K562 (cell line): ENCODE data around the gene ZNF512B. TPM values are rescaled to one million over a fixed set of nuclear protein-coding genes. Genes with fewer than 3 reads are reported as not detected.
A peak's percentile ranks its signal among the peaks of the same experiment; 100 is the strongest.

Source experiments
- BACH1 ChIP-seq: fragments of 200-800 bp; sonication (Bioruptor generic); IDR thresholded peaks from 2 replicates; pipeline ENCODE4 v1.6.1; 2016; ENCODE audit warnings: missing genetic modification characterization, missing compliant biosample characterization
- C11orf30 ChIP-seq: fragments of 450-650 bp; IDR thresholded peaks from 2 replicates; pipeline ENCODE4 v1.6.1; 2016; ENCODE audit warnings: low read depth, mild to moderate bottlenecking
- CBFB ChIP-seq: sonication (generic); formaldehyde crosslinking; IDR thresholded peaks from 2 replicates; pipeline ENCODE4 v1.4.0; 2020; ENCODE audit warnings: mild to moderate bottlenecking, missing genetic modification reagents
- CBX2 ChIP-seq: fragments of 200-600 bp; sonication (generic); IDR thresholded peaks from one replicate; pipeline ENCODE4 v1.6.1; 2012; ENCODE audit warnings: mild to moderate bottlenecking, low read length, inconsistent platforms; ENCODE audit not compliant: insufficient read depth, poor library complexity, severe bottlenecking
- CHCHD3 ChIP-seq: fragments of 250-450 bp; sonication (Bioruptor Pico); IDR thresholded peaks from 2 replicates; pipeline ENCODE4 v2.1.2; 2022; ENCODE audit warnings: mild to moderate bottlenecking
- GATAD2A ChIP-seq: fragments of 450-650 bp; IDR thresholded peaks from 2 replicates; pipeline ENCODE4 v1.6.1; 2017
- KLF16 ChIP-seq: IDR thresholded peaks from 2 replicates; pipeline ENCODE4 v1.6.1; 2016; ENCODE audit warnings: antibody characterized with exemption
- NCOR1 ChIP-seq: fragments of 450-650 bp; IDR thresholded peaks from 2 replicates; pipeline ENCODE4 v1.6.1; 2016; ENCODE audit warnings: mild to moderate bottlenecking, moderate library complexity
- NFRKB ChIP-seq: fragments of 450-650 bp; IDR thresholded peaks from 2 replicates; pipeline ENCODE4 v1.6.1; 2016; ENCODE audit warnings: low read depth
- NFXL1 ChIP-seq: fragments of 450-650 bp; formaldehyde crosslinking; IDR thresholded peaks from 2 replicates; pipeline ENCODE4 v1.4.0; 2021; ENCODE audit warnings: mild to moderate bottlenecking
- POLR2G ChIP-seq: fragments of 200-400 bp; formaldehyde crosslinking; IDR thresholded peaks from 2 replicates; pipeline ENCODE4 v1.6.1; 2017; ENCODE audit warnings: low read depth, mild to moderate bottlenecking, antibody characterized with exemption, low read length, moderate library complexity
- PTBP1 ChIP-seq: fragments of 200-400 bp; formaldehyde crosslinking; IDR thresholded peaks from 2 replicates; pipeline ENCODE4 v1.6.1; 2017; ENCODE audit warnings: low read depth, low read length
- PTTG1 ChIP-seq: fragments of 450-650 bp; IDR thresholded peaks from 2 replicates; pipeline ENCODE4 v1.6.1; 2016; ENCODE audit warnings: low read depth, mild to moderate bottlenecking, missing genetic modification characterization, missing compliant biosample characterization
- PYGO2 ChIP-seq: fragments of 450-650 bp; IDR thresholded peaks from 2 replicates; pipeline ENCODE4 v1.6.1; 2016; ENCODE audit warnings: mild to moderate bottlenecking, missing genetic modification characterization, moderate library complexity, missing compliant biosample characterization
- SREBF1 ChIP-seq: fragments of 150-350 bp; IDR thresholded peaks from 2 replicates; pipeline ENCODE4 v1.6.1; 2014; ENCODE audit warnings: antibody characterized with exemption, low read depth, low read length, borderline replicate concordance
- ZNF175 ChIP-seq: fragments of 200-800 bp; sonication (Bioruptor generic); IDR thresholded peaks from 2 replicates; pipeline ENCODE4 v1.6.1; 2016; ENCODE audit warnings: low read depth, mild to moderate bottlenecking, missing genetic modification characterization, missing compliant biosample characterization
- ZNF318 ChIP-seq, 2 experiments: fragments of 450-650 bp; IDR thresholded peaks; 2 replicates each; pipeline ENCODE4 v1.6.1; 2016; ENCODE audit warnings: mild to moderate bottlenecking in 2 of 2, borderline replicate concordance in 1 of 2, low read depth in 1 of 2, moderate library complexity in 1 of 2
- ZNF347 ChIP-seq: fragments of 450-650 bp; formaldehyde crosslinking; IDR thresholded peaks from 2 replicates; pipeline ENCODE4 v1.4.0; 2020; ENCODE audit warnings: low read depth, mild to moderate bottlenecking, moderate library complexity
- ZNF395 ChIP-seq: fragments of 200-800 bp; sonication (Bioruptor generic); IDR thresholded peaks from 2 replicates; pipeline ENCODE4 v1.6.1; 2017; ENCODE audit warnings: missing genetic modification characterization, missing compliant biosample characterization
- ZNF778 ChIP-seq: fragments of 450-650 bp; formaldehyde crosslinking; IDR thresholded peaks from 2 replicates; pipeline ENCODE4 v1.4.0; 2020; ENCODE audit warnings: mild to moderate bottlenecking, moderate library complexity
- polyA plus RNA-seq, 8 experiments: library from polyadenylated mRNA; depleted of rRNA in 4 of 8; stranded (reverse) in 5 of 8; unstranded in 3 of 8; fragments of >200 nt; fragmentation: Nextera tagmentation in 2 of 8; fragmentation: Illumina TruSeq in 1 of 8; extraction: Ambion mirVana in 2 of 8; extraction: Trizol in 1 of 8; gene quantifications; 2 replicates each; pipeline versions ENCODE4 v1.2.1 to v1.2.3, GENCODE V29; 2011 to 2014; ENCODE audit warnings: inconsistent platforms in 1 of 8, missing spikeins in 1 of 8
- total RNA-seq, 7 experiments: library from RNA; depleted of rRNA in 6 of 7; stranded (reverse); fragments of >200 nt in 6 of 7; fragmentation: Illumina TruSeq in 2 of 7; extraction: Trizol in 2 of 7; gene quantifications; 2 replicates each; pipeline versions ENCODE4 v1.2.1 to v1.2.3, GENCODE V29; 2011 to 2021; ENCODE audit warnings: low replicate concordance in 1 of 7

ZNF512B gene
- total and polyA plus RNA-seq, 9 of the 15 experiments (the other 6 are each of a cell fraction or from before 2014, with no cell fraction given): 0.01 to 27.8 (median 8.2) TPM

GRCh38 chr20:63978319-63979228 lies 8.8 kb upstream of the ZNF512B start (continued):
- TF ChIP-seq ZNF318 (IDR thresholded peaks at IDR 0.05; ENCODE audit: borderline replicate concordance in 1 of 2, low read depth in 1 of 2): no peak
- no peak for TF ChIP-seq PTBP1
- no peak for TF ChIP-seq CHCHD3 (CRISPR knock-in tag)
- TF ChIP-seq PTTG1: no peak
- TF ChIP-seq NFRKB: peak; percentile 28; the same call in 1 of the 2 replicates
- TF ChIP-seq POLR2G: peak; percentile 80
- no peak for TF ChIP-seq NFXL1 (CRISPR knock-in tag)
- TF ChIP-seq PYGO2 (tag): no peak
- TF ChIP-seq ZNF778 (CRISPR knock-in tag): no peak
- TF ChIP-seq BACH1 (tag): no peak
- TF ChIP-seq ZNF347 (CRISPR knock-in tag): no peak
- TF ChIP-seq NCOR1: no peak
- TF ChIP-seq ZNF175 (CRISPR knock-in tag): no peak
- no peak for TF ChIP-seq C11orf30
- no peak for TF ChIP-seq SREBF1
- no peak for TF ChIP-seq KLF16
- no peak for TF ChIP-seq CBX2
- no peak for TF ChIP-seq CBFB (CRISPR knock-in tag)
- no peak for TF ChIP-seq GATAD2A
- no peak for TF ChIP-seq ZNF395 (CRISPR knock-in tag)
